WI38 (cell line): Measurements from ENCODE around the gene REM2.
A peak's percentile ranks its signal among the peaks of the same experiment; 100 is the strongest.

ENCODE experiments used
- H3K4me3 ChIP-seq: 2 replicates; pipeline ENCODE4 v1.5.1; 2011; ENCODE audit warnings: low read depth, mild to moderate bottlenecking, control low read depth, low read length
- TF ChIP-seq, protein P1 (sequence below): IDR thresholded peaks from 2 replicates; pipeline ENCODE4 v1.5.1; 2012; ENCODE audit warnings: low read depth, mild to moderate bottlenecking, control low read depth, low read length

Gene REM2, protein sequence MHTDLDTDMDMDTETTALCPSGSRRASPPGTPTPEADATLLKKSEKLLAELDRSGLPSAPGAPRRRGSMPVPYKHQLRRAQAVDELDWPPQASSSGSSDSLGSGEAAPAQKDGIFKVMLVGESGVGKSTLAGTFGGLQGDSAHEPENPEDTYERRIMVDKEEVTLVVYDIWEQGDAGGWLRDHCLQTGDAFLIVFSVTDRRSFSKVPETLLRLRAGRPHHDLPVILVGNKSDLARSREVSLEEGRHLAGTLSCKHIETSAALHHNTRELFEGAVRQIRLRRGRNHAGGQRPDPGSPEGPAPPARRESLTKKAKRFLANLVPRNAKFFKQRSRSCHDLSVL

DNA sequence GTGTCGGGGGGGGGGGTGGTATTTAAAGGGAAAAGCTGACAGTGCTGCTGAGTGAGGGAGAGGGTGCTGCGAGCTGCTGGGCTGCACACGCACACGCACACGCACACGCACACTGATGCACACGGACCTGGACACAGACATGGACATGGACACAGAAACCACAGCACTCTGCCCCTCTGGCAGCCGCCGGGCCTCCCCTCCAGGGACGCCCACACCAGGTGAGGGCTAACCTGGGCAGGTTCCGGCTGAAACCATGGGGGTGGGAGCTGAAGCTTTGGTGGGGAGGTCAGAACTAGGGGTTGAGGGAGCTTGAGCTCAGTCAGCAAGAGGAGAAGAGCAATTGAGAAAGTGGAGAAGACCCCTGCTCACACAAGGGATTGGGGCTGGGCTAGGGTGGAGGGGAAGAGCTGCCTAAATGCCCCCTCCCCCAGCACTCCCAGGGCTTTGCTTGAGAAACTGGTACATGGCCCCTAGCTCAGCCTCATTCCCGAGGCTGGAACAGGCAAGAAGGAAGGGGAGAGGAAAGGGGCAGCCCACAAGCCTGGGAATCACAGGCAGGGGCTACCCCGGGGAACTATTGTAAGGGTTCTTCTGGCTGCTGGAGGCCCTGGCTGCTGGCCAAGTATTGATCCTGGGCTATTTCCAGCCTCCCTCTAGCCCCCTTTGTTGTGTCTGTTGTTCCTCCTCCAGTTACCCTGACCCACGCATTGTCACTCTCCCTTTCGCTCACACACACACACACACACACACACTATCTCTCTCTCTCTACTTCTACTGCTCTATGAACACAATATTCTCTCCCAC is at the start of gene REM2:
REM2 (plus strand) TSS at position 50 of the 804 bp plus-strand sequence; CDS start at position 116, 66 bp downstream.
- TF ChIP-seq, protein P1, sequence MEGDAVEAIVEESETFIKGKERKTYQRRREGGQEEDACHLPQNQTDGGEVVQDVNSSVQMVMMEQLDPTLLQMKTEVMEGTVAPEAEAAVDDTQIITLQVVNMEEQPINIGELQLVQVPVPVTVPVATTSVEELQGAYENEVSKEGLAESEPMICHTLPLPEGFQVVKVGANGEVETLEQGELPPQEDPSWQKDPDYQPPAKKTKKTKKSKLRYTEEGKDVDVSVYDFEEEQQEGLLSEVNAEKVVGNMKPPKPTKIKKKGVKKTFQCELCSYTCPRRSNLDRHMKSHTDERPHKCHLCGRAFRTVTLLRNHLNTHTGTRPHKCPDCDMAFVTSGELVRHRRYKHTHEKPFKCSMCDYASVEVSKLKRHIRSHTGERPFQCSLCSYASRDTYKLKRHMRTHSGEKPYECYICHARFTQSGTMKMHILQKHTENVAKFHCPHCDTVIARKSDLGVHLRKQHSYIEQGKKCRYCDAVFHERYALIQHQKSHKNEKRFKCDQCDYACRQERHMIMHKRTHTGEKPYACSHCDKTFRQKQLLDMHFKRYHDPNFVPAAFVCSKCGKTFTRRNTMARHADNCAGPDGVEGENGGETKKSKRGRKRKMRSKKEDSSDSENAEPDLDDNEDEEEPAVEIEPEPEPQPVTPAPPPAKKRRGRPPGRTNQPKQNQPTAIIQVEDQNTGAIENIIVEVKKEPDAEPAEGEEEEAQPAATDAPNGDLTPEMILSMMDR, result no peak
- H3K4me3 ChIP-seq, result no peak within 1 kb of the TSS

DNA sequence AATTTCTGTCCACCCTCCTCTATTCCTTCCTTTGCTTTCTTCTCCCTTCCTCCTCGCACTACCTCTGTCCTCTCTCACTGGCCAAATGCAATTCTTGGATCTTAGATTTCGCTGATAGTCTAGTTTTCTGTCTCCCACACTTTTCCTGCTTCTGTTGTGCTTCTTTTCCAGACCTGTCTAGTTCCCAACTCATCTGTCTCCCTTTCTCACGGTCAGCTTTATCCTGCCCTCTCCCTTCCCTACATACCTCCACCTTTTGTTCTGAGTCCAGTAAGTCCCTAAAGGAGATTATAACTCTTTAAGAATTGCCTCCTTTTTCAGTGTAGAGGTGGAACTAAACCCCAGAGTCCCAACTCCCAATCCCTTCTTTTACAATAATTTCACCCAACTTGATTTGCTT is 47.5 kb upstream of the REM2 start:
- H3K4me3 ChIP-seq, result no peak overlapping the region
- TF ChIP-seq, protein P1, result no peak

DNA sequence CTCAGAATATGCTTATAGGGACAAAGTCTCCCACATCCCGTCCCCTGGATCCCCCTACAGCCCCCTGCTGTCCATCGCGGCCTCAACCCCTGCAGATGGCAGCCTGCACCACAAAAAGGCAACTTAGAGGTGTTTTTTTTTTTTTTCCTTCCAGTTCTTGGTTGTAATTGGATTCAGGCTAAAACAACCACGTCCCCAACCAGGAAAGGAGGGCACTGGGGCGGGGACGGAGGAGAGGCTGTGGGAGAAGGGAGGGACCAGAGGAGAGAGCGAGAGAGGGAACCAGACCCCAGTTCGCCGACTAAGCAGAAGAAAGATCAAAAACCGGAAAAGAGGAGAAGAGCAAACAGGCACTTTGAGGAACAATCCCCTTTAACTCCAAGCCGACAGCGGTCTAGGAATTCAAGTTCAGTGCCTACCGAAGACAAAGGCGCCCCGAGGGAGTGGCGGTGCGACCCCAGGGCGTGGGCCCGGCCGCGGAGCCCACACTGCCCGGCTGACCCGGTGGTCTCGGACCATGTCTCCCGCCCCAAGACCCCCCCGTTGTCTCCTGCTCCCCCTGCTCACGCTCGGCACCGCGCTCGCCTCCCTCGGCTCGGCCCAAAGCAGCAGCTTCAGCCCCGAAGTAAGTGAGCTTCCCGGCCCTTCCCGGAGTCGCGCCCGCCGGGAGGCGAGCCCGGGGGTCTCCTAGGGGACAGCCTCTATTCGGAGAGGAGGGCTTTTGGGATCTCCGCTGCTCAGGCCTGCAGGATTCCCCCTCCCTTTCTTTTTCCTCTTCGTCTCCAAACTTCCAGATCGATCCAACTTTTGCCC is 46.5 kb upstream of the REM2 start, which contains the start of gene MMP14:
MMP14 (plus strand) TSS at position 285 of the 813 bp plus-strand sequence; CDS start at position 518, 233 bp downstream.
- TF ChIP-seq, protein P1, result peak; percentile 65
- H3K4me3 ChIP-seq, result peak within 1 kb of the TSS; percentile 97

DNA sequence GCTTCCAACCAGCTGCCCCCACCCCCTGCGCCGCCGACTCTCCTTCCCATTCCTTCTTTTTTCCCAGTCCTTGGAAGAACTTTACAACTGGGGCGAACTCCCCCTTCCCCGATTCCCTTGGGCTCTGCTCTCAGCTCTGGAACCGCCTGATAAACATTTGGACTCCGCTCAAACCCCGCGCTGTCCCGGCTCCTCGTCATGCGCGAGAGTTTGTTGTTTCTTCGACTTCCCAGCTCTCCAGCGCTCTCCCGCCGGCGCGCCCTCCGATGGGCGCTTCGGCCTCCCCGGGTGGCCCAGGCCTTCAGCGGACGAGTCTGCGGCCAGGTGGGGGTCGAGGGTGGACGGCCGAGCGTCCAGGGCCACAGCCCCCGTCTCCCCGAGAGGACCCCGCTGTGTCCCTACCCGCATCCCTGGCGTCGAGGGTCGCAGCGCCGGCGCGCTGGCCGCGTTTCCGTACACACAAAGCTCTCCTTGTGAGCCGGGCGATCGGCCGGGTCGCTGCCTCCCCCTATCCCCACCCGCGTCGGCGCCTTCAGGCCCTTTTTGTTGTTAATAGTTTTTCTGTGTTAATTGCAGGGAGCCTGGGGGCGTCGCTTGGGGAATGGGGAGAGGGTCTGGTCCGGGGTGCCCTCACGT is 45.8 kb upstream of the REM2 start:
- H3K4me3 ChIP-seq, result peak overlapping the region; percentile 97
- TF ChIP-seq, protein P1, result no peak

DNA sequence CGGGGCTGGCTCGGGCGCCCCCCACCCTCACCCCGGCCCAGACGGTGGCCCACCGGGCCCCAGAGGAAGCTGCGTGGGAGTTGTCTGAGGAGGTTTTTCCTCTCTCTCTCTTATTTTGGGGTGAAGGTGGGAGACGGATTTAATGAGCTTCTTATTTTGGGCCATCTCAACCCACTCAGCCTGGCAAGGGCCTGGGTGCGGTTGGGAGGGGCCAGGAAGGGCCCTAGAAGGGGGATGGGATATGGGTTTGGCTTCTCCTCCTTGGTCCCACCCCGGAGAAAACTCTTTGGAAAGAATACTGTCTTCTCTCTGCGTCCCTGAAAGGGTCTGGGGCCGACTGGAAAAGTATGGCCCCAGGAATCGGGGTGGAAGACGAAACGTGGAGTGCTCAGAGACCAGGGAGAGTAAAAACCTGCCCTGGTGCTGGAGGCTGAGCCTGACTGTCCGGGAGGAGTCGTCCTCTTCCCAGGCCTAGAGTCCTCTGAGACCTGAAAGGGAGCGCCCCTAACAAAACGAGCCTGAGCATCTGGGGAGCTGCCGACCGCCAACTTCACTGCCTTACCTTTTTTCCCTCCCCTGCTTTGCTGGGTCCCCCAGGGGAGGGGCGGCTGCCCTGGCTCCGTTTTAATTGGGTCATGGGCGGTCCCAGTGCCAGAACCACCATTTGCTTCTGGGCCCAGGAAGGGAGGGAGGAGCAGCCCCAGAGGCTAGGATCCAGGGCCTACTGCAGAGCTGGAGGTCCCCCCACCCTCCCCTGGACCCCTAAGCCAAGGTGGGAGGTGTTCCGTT is 45.1 kb upstream of the REM2 start:
- TF ChIP-seq, protein P1, result no peak
- peak overlapping the region; percentile 97 for H3K4me3 ChIP-seq

DNA sequence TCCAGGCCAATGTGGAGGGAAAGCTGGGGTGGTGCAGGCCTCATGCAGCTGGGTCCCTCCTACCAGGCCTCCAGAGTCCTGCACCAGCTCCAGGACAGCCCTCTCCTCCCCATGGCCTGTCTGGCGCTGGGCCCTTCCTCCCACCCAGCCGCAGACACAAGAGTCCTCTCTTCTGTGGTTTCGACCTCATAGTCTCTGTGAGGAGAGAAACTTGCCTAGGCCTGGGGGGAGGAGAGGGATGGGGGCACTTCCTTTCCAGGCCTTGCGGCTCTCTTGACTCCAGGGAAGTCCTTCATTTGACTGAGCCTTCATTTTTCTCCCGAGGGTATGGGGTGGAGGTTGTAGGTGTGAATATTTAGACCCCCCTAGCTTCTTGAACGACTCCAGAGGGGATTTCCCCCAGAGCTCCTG is 44.4 kb upstream of the REM2 start:
- TF ChIP-seq, protein P1, result no peak
- peak overlapping the region; percentile 97 for H3K4me3 ChIP-seq
